ENCODE data around the gene AMIGO1.

Gene AMIGO1

GRCh38 chr1:109499661-109500536 is 9.6 kb downstream of the AMIGO1 start:
- Mint-ChIP-seq H3K4me3 (peak overlapping the region; percentile 36 to 49), H3K27ac (peak overlapping the region; percentile 29 to 68), H3K9me3 (no peaks in the 10 kb centered on the region), H3K4me1 (peaks cover 99% of the 10 kb centered on the region), H3K27me3 (no peaks in the 10 kb centered on the region)
- ATAC-seq (peak; percentile 28), DNase-seq (peak in 1 of 2 donors; percentile 51)

DNA sequence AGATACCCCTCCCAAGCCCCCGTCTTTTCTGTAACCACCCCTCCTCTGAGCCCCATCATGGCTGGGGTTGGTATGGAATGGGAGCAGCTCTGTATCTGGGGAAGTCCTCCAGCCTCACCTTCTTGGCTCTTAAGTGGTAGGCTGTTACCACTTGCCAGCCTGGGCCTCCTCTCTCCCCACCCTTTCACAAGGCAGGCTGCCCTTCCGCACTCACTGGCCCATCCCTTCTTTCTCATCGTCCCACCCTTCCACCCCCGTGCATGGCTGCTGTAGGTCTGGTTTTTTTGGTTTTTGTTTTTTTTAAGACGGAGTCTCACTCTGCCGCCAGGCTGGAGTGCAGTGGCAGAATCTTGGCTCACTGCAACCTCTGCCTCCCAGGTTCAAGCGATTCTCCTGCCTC is 10.4 kb downstream of the AMIGO1 start:
- Mint-ChIP-seq H3K4me3 (peak overlapping the region; percentile 13 to 49), H3K27me3 (no peaks in the 10 kb centered on the region), H3K4me1 (peaks cover 99% of the 10 kb centered on the region), H3K27ac (peak overlapping the region in 1 of 2 donors; percentile 29), H3K9me3 (no peaks in the 10 kb centered on the region)
- DNase-seq (no peak), ATAC-seq (no peak)

DNA sequence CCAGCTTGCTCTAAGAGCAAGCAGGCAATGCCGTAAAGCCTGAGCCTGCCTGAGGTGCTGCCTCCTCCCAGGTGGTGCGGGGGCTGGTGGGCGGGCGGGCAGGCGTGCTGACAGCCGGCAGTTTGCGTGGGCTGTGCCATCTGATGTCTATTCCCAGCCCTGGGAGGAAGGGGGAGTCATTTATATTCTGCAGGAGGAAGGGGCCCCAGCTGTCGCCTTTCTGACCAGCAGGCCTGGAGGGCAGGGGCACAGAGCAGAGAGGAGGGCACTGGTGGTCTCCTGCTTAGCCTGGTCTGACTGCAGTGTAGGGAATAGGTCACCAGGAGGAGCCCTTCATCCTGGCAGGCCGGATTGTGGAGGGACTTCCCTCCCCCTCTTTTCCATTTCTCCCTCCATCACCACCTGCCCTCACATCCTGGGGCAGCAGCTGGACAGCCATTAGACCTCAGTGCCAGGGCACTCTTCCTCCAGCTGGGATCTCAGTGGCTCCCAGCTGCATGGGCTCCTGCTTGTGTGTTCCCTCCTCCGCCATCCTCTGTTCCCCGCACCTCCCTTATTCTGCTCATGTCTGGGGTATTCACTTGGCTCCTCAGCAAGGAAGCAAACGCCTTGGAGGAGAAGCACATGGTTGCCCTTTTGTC is 11.2 kb downstream of the AMIGO1 start:
- Mint-ChIP-seq H3K4me1 (peaks cover 93% of the 10 kb centered on the region), H3K9me3 (no peaks in the 10 kb centered on the region), H3K27me3 (no peaks in the 10 kb centered on the region), H3K27ac (no peak overlapping the region), H3K4me3 (peak overlapping the region; percentile 41 to 69)
- ATAC-seq: no peak
- DNase-seq: no peak

DNA sequence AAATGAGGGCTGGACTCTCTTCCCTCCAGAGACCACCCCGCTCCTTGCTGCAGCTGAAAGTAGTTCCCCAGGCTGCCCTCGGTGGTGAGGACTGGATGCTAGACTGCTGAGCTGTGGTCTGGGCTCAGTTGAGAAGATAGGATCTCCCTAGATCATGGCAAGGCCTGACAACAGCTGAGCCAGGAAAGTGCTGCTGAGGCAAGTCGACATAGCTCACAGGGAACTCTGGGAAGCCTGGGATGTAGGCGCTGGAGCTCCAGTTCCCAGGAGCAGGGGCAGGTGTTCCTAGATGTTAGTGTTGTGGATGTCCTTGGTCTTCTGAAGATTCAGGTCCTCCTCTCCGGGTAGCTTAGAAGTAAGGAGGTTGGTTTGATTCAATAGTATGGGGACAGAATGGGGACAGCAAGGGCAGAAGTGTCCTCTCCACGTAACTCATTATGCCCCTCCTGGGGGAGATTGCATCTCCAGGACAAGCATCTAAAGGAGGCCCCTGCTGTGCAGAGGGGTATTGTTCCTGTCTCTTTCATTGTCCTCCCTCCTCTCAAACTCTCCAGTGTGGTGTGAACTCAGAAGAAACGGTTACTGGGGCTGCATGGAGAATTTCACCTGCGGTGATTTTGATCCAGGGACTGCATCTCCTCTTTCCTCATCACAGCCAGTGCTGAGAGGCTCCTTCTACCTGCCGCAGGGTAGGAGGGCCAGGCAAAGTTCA is 11.9 kb downstream of the AMIGO1 start:
- no peak for DNase-seq
- H3K4me1 Mint-ChIP-seq: peaks cover 87% of the 10 kb centered on the region
- H3K4me3 Mint-ChIP-seq: peak overlapping the region; percentile 41 to 69

DNA sequence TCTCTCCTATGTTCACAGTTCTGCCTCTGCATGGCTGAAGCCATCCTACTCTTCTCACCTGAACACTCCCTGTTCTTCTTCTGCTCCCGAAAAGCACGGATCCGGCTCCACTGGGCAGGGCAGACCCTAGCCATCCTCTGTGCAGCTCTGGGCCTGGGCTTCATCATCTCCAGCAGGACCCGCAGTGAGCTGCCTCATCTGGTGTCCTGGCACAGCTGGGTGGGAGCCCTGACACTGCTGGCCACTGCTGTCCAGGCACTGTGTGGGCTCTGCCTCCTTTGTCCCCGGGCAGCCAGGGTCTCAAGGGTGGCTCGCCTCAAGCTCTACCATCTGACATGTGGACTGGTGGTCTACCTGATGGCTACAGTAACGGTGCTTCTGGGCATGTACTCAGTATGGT is 13.8 kb downstream of the AMIGO1 start:
- H3K4me1 Mint-ChIP-seq: peaks cover 69% of the 10 kb centered on the region
- no peaks in the 10 kb centered on the region for H3K9me3 Mint-ChIP-seq
- H3K27me3 Mint-ChIP-seq: no peaks in the 10 kb centered on the region
- ATAC-seq (no peak), DNase-seq (no peak)
- H3K27ac Mint-ChIP-seq: no peak overlapping the region
- H3K4me3 Mint-ChIP-seq: peak overlapping the region; percentile 24 to 96

More for the DNA sequence above, 11.9 kb downstream of the AMIGO1 start:
- ATAC-seq: no peak
- peak overlapping the region in 1 of 2 donors; percentile 73 for H3K27ac Mint-ChIP-seq
- H3K27me3 Mint-ChIP-seq: no peaks in the 10 kb centered on the region
- no peaks in the 10 kb centered on the region for H3K9me3 Mint-ChIP-seq

- Mint-ChIP-seq H3K4me1 (peaks cover 51% of the 10 kb centered on the region), H3K9me3 (no peaks in the 10 kb centered on the region), H3K4me3 (peak within 1 kb of the TSS; percentile 96 to 99), H3K27me3 (no peaks in the 10 kb centered on the region), H3K27ac (peak within 1 kb of the TSS; percentile 92 to 96)
- peak; percentile 90 for ATAC-seq
- peak; percentile 91 to 93 for DNase-seq
Measured at GRCh38 chr1:109493805-109494539, 15.6 kb downstream of the AMIGO1 start, which contains the start of gene CYB561D1. CYB561D1 (plus strand) TSS chr1:109494094; CDS start chr1:109494140, 46 bp downstream.

DNA sequence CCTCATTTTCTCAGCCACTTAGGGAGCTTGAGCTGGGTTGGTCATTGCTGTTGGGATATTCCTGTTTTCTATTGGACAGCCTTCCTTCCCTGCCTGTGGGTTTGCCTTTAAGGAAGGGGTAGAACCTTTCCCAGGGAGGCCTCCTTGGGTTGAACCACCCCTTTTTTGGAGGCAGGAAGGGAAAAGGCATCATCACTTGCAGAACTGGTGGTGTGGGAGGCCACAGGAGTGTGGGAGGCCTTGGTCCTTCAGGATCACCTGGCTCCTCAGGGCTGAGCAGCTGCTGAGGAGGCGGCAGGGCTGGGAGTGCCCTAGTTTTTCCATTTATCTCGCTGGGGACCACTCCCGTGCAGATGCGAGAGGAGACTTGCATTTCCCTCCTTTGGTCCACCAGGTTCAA is 16.3 kb downstream of the AMIGO1 start:
- Mint-ChIP-seq H3K27ac (no peak overlapping the region), H3K4me1 (peaks cover 44% of the 10 kb centered on the region), H3K9me3 (no peaks in the 10 kb centered on the region), H3K4me3 (no peak overlapping the region), H3K27me3 (no peaks in the 10 kb centered on the region)
- no peak for DNase-seq
- ATAC-seq: no peak

DNA sequence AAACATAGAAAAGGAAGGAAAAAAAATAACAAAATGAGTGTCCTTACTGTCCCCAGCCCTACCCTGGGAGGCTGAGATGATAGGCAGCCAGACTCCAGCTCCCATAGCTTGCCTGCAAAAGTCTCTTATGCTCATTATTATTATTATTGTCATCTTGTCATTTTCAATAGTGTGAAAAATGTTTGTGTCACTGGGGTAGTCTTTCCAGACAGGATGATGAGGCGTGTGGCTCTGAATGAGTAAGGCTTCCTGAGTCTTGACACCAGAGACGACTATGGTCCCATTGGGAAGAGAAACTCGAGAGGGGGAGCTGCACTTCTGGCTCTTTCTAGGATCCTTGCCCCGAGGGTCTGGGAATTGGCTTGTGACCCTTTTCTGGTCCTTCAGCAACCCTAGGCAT is 16.7 kb downstream of the AMIGO1 start:
- ATAC-seq (no peak), DNase-seq (no peak)
- peaks cover 41% of the 10 kb centered on the region for H3K4me1 Mint-ChIP-seq
- no peak overlapping the region for H3K4me3 Mint-ChIP-seq
- H3K27ac Mint-ChIP-seq: no peak overlapping the region
- H3K9me3 Mint-ChIP-seq: no peaks in the 10 kb centered on the region
- H3K27me3 Mint-ChIP-seq: no peaks in the 10 kb centered on the region

DNA sequence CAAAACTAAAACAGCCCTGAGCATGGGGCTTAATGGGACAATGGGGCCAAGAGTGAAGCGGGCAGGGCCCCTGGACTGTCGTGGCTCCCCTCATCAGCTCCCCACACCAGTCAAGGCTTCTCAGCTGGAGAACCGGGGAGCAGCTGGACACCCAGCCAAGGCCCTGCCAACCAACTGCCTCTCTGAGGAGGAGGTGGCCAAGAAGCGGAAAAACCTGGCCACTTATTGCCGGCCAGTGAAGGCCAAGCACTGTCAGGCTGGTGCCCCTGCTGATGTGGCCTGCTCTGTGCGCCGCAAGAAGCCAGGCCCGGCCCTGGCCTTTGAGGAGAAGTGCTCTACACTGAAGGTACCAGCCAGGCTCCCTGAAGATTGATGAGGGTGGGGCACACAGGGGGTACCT is 18.2 kb downstream of the AMIGO1 start:
- ATAC-seq: no peak
- peaks cover 37% of the 10 kb centered on the region for H3K4me1 Mint-ChIP-seq
- H3K9me3 Mint-ChIP-seq: no peaks in the 10 kb centered on the region
- no peak overlapping the region for H3K27ac Mint-ChIP-seq
- DNase-seq: no peak
- H3K27me3 Mint-ChIP-seq: no peaks in the 10 kb centered on the region
- no peak overlapping the region for H3K4me3 Mint-ChIP-seq

GRCh38 chr1:109490934-109491302 is 18.6 kb downstream of the AMIGO1 start:
- Mint-ChIP-seq H3K9me3 (no peaks in the 10 kb centered on the region), H3K27ac (no peak overlapping the region), H3K4me1 (peaks cover 34% of the 10 kb centered on the region), H3K4me3 (no peak overlapping the region), H3K27me3 (no peaks in the 10 kb centered on the region)
- DNase-seq (no peak), ATAC-seq (no peak)

- no peak overlapping the region for H3K27ac Mint-ChIP-seq
- ATAC-seq (peak; percentile 39), DNase-seq (peak; percentile 64 to 67)
- peaks cover 34% of the 10 kb centered on the region for H3K4me1 Mint-ChIP-seq
- no peak overlapping the region for H3K4me3 Mint-ChIP-seq
- no peaks in the 10 kb centered on the region for H3K9me3 Mint-ChIP-seq
- no peaks in the 10 kb centered on the region for H3K27me3 Mint-ChIP-seq
Measured at GRCh38 chr1:109490029-109490933, 19.2 kb downstream of the AMIGO1 start.

DNA sequence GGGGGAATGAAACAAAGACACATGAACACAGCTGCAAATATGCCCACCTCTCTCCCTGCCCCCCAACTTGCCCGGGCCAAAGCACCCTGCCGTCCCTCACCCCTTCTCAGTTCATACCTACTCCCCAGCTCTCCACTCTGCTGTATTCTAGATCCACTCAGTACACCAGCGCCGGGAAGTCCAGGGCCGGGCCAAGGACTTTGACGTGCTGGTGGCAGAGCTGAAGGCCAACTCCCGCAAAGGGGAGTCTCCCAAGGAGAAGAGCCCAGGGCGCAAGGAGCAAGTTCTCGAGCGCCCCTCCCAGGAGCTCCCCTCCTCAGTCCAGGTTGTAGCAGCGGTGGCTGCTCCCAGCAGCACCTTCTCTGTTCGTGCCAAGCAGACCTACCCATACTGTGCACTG is 20.8 kb downstream of the AMIGO1 start:
- ATAC-seq (no peak), DNase-seq (no peak)
- Mint-ChIP-seq H3K9me3 (no peaks in the 10 kb centered on the region), H3K27me3 (no peaks in the 10 kb centered on the region), H3K4me1 (peaks cover 33% of the 10 kb centered on the region), H3K4me3 (no peak overlapping the region), H3K27ac (peak overlapping the region in 1 of 2 donors; percentile 91)

DNA sequence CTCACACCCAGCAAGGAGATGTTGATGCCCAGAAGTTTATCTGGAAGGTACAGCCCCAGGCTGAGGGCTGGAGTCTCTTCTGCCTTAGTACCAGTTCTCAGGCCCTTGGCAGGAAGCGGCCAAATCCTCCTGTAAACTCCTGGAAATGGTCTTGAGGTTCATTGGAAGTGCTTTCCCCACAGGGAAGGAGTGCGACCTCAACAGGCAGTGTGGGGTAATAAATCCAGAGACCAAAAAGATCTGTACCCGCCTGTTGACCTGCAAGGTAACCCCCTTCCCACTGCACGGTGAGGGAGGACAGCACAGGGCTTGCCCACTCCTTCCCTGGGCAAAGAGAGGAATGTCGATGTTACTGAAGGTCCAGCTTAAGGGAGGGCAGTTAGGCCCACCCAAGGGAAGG is 21.3 kb downstream of the AMIGO1 start:
- Mint-ChIP-seq H3K27me3 (no peaks in the 10 kb centered on the region), H3K4me3 (no peak overlapping the region), H3K9me3 (no peaks in the 10 kb centered on the region), H3K4me1 (peaks cover 36% of the 10 kb centered on the region), H3K27ac (peak overlapping the region in 1 of 2 donors; percentile 57)
- ATAC-seq (no peak), DNase-seq (no peak)

DNA sequence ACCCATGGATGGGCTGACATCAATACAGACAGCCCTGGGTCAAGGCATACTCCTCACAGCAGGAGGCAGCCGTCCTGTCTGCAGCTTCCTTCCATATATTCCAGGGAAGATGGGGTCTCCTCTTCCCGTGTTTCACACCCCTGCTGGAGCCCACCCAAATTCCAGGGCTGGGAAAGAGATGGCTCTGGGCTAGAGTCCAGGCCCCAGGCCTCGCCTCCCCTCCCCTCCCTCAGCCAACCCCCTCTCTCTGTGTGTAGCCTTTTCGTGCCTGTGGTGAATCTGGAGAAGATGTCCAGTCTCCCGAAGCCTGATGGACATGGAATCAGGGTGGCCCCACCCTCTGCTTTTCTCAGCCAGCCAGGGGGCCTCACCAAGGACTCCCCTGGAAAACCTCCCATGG is 22.3 kb downstream of the AMIGO1 start:
- Mint-ChIP-seq H3K27me3 (no peaks in the 10 kb centered on the region), H3K27ac (no peak overlapping the region), H3K4me3 (no peak overlapping the region), H3K9me3 (no peaks in the 10 kb centered on the region), H3K4me1 (peaks cover 46% of the 10 kb centered on the region)
- ATAC-seq (no peak), DNase-seq (no peak)
